Endothelial cell of umbilical vein (primary cell): ENCODE results near the gene LEO1.
"Not testable (repeated sequence)": the region's sequence is repeated elsewhere in the genome, so short reads cannot be mapped to it uniquely, and the experiment has no call there.

Source experiments
- CTCF ChIP-seq, 2 donors: IDR thresholded peaks; 1 replicate in 1 of 2; 2 replicates in 1 of 2; pipeline ENCODE4 v1.5.1; 2011; ENCODE audit warnings: low read length in 2 of 2, mild to moderate bottlenecking in 2 of 2, moderate library complexity in 2 of 2, control low read depth in 1 of 2, inconsistent platforms in 1 of 2, low read depth in 1 of 2; ENCODE audit not compliant: insufficient read depth in 1 of 2; ENCODE audit errors: extremely low read depth in 1 of 2
- EZH2 ChIP-seq: IDR thresholded peaks from 2 replicates; pipeline ENCODE4 v1.6.1; 2012; ENCODE audit warnings: borderline replicate concordance, low read depth, mild to moderate bottlenecking, moderate library complexity, low read length, inconsistent platforms; ENCODE audit not compliant: severe bottlenecking
- JUN ChIP-seq: IDR thresholded peaks from 2 replicates; pipeline ENCODE4 v1.6.1; 2011; ENCODE audit warnings: borderline replicate concordance, low read depth; ENCODE audit not compliant: insufficient read length, insufficient read depth
- POLR2A ChIP-seq: IDR thresholded peaks from 2 replicates; pipeline ENCODE4 v1.6.1; 2012; ENCODE audit warnings: low read depth, mild to moderate bottlenecking, control low read depth, low read length

DNA sequence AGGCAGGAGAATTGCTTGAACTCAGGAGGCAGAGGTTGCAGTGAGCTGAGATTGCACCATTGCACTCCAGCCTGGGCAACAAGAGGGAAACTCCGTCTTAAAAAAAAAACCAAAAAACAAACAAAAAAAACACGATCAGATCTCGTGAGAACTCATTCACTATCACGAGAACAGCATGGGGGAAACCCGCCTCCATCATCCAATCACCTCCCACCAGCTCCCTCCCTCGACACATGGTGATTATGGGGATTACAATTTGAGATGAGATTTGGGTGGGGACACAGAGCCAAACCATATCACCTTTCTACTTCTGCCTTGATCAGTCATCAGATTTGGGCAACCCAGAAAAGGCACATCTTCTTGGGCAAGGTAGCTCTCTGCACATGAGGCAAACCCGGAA, 31.5 kb upstream of the LEO1 start:
- TF ChIP-seq CTCF (IDR thresholded peaks at IDR 0.05; ENCODE audit: extremely low read depth in 1 of 2, insufficient read depth in 1 of 2, low read depth in 1 of 2, low read length in 2 of 2); EZH2; POLR2A; JUN: not testable (repeated sequence)
